Measurements from ENCODE around the gene ZNF8. TPM values are rescaled to one million over a fixed set of nuclear protein-coding genes. Genes with fewer than 3 reads are reported as not detected.

ZNF8 gene
- total RNA-seq, 1 donor from 2014 or later, result 2.4 TPM

DNA sequence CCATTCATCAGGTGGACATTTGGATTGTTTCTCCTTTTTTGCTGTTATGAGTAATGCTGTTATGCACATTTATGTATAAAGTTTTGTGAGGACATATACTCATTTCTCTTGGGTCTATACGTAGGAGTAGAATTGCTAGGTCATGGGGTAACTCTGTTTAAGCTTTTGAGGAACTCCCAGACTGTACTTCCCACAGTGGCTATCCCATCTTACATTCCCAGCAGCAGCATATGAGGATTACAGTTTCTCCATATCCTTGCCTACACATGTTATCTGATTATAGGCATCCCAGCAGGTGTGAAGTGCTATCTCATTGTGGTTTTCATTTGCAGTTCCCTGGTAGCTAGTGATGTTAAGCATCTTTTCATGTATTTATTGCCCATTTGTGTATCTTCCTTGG lies 53.9 kb downstream of the ZNF8 start:
- FAIRE-seq, result no peak
- DNase-seq (ENCODE audit: low read depth), result no peak
- no peak overlapping the region for H3K4me3 ChIP-seq (ENCODE audit: low read depth, low read length)
- no peaks in the 10 kb centered on the region for H3K27me3 ChIP-seq (ENCODE audit: control insufficient read depth, insufficient read depth, low read length)
- TF ChIP-seq CTCF (IDR thresholded peaks at IDR 0.05; ENCODE audit: insufficient read depth, low read length, severe bottlenecking), result no peak
- H3K36me3 ChIP-seq (ENCODE audit: control insufficient read depth, insufficient read depth, low read length), result peaks cover 9% of the 10 kb centered on the region

- DNase-seq (ENCODE audit: low read depth) (no peak), FAIRE-seq (no peak)
- Histone ChIP-seq H3K36me3 (ENCODE audit: control insufficient read depth, insufficient read depth, low read length) (peaks cover 11% of the 10 kb centered on the region), H3K4me3 (ENCODE audit: low read depth, low read length) (no peak overlapping the region), H3K27me3 (ENCODE audit: control insufficient read depth, insufficient read depth, low read length) (no peaks in the 10 kb centered on the region)
- no peak for TF ChIP-seq CTCF (IDR thresholded peaks at IDR 0.05; ENCODE audit: insufficient read depth, low read length, severe bottlenecking)
Measured at GRCh38 chr19:58334691-58335249, 56.0 kb downstream of the ZNF8 start.

GRCh38 chr19:58335630-58336029 lies 56.9 kb downstream of the ZNF8 start:
- no peak for FAIRE-seq
- TF ChIP-seq CTCF (IDR thresholded peaks at IDR 0.05; ENCODE audit: insufficient read depth, low read length, severe bottlenecking), result no peak
- H3K27me3 ChIP-seq (ENCODE audit: control insufficient read depth, insufficient read depth, low read length), result no peaks in the 10 kb centered on the region
- DNase-seq (ENCODE audit: low read depth), result no peak
- no peak overlapping the region for H3K4me3 ChIP-seq (ENCODE audit: low read depth, low read length)
- H3K36me3 ChIP-seq (ENCODE audit: control insufficient read depth, insufficient read depth, low read length), result peaks cover 11% of the 10 kb centered on the region

DNA sequence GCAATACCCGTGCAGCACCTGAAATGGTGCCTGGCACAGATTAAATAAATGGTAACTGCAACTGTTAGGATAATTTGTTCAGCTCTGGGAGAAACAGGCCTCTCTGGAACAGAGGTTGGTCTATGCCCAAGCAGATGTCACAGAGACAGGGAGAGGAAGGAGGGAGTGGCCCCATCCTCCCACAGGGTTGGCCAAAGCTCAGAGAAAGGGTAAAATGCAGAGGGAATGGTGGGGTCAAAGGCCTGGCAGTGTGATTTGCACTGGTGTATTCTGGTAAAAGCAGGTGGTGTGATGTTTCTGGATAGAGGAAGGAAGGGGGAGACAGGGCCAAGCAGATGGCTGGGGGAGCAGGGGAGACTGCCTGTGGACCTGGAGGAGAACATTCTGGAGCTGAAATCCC lies 57.5 kb downstream of the ZNF8 start:
- DNase-seq (ENCODE audit: low read depth) (no peak), FAIRE-seq (no peak)
- no peak overlapping the region for H3K4me3 ChIP-seq (ENCODE audit: low read depth, low read length)
- peaks cover 11% of the 10 kb centered on the region for H3K36me3 ChIP-seq (ENCODE audit: control insufficient read depth, insufficient read depth, low read length)
- H3K27me3 ChIP-seq (ENCODE audit: control insufficient read depth, insufficient read depth, low read length), result no peaks in the 10 kb centered on the region
- TF ChIP-seq CTCF (IDR thresholded peaks at IDR 0.05; ENCODE audit: insufficient read depth, low read length, severe bottlenecking), result no peak

- TF ChIP-seq CTCF (IDR thresholded peaks at IDR 0.05; ENCODE audit: insufficient read depth, low read length, severe bottlenecking), result no peak
- Histone ChIP-seq H3K27me3 (ENCODE audit: control insufficient read depth, insufficient read depth, low read length) (no peaks in the 10 kb centered on the region), H3K36me3 (ENCODE audit: control insufficient read depth, insufficient read depth, low read length) (peaks cover 11% of the 10 kb centered on the region), H3K4me3 (ENCODE audit: low read depth, low read length) (no peak overlapping the region)
- FAIRE-seq, result no peak
- DNase-seq (ENCODE audit: low read depth), result no peak
Measured at GRCh38 chr19:58336820-58337219, 58.1 kb downstream of the ZNF8 start.

- FAIRE-seq (no peak), DNase-seq (ENCODE audit: low read depth) (no peak)
- no peaks in the 10 kb centered on the region for H3K27me3 ChIP-seq (ENCODE audit: control insufficient read depth, insufficient read depth, low read length)
- H3K4me3 ChIP-seq (ENCODE audit: low read depth, low read length), result no peak overlapping the region
- TF ChIP-seq CTCF (IDR thresholded peaks at IDR 0.05; ENCODE audit: insufficient read depth, low read length, severe bottlenecking), result no peak
- H3K36me3 ChIP-seq (ENCODE audit: control insufficient read depth, insufficient read depth, low read length), result peaks cover 11% of the 10 kb centered on the region
Measured at GRCh38 chr19:58338336-58338735, 59.6 kb downstream of the ZNF8 start.

Measured in bronchial epithelial cell (primary cell).